Brain microvascular endothelial cell (primary cell): ENCODE data around the gene TMEM176A.
A peak's percentile ranks its signal among the peaks of the same experiment; 100 is the strongest.
"Not testable (repeated sequence)": the region's sequence is repeated elsewhere in the genome, so short reads cannot be mapped to it uniquely, and the experiment has no call there.

Source experiments
- DNase-seq: peaks from one replicate; pipeline ENCODE4 v3.0.0-alpha.2; 2020
- H3K27ac ChIP-seq: fragments of 250-450 bp; sonication (Bioruptor Pico); 2 replicates; pipeline ENCODE4 v1.5.1; 2020; ENCODE audit warnings: mild to moderate bottlenecking, moderate library complexity
- H3K27me3 ChIP-seq: fragments of 250-450 bp; sonication (Bioruptor Pico); replicated peaks from 2 replicates; pipeline ENCODE4 v1.5.1; 2020; ENCODE audit warnings: mild to moderate bottlenecking
- H3K36me3 ChIP-seq: fragments of 250-450 bp; sonication (Bioruptor Pico); replicated peaks from 2 replicates; pipeline ENCODE4 v1.5.1; 2020; ENCODE audit warnings: mild to moderate bottlenecking
- H3K4me3 ChIP-seq: 2 replicates; pipeline ENCODE4 v1.5.1; 2011; ENCODE audit warnings: low read depth, mild to moderate bottlenecking, control low read depth, low read length, moderate library complexity
- CTCF ChIP-seq: IDR thresholded peaks from 2 replicates; pipeline ENCODE4 v1.5.1; 2011; ENCODE audit warnings: low read depth, mild to moderate bottlenecking, moderate library complexity, low read length, control low read depth, inconsistent platforms; ENCODE audit errors: missing control alignments
- in situ Hi-C: cut with HindIII; loops from 2 replicates; pipeline ENCODE4 v1.10.0; 2017; ENCODE audit warnings: low sequenced_read_pairs, low pct_ligation_motif_present

The TMEM176A gene

GRCh38 chr7:150755473-150756099, 45.0 kb upstream of the TMEM176A start:
- H3K36me3 ChIP-seq: no peaks in the 10 kb centered on the region
- H3K4me3 ChIP-seq: no peak overlapping the region
- H3K27me3 ChIP-seq: no peaks in the 10 kb centered on the region
- peak; percentile 10 for DNase-seq
- no peak overlapping the region for H3K27ac ChIP-seq
- in situ Hi-C loops: no loop called here
- TF ChIP-seq CTCF: no peak

- H3K36me3 ChIP-seq: no peaks in the 10 kb centered on the region
- H3K27me3 ChIP-seq: no peaks in the 10 kb centered on the region
- in situ Hi-C loops: no loop called here
- H3K4me3 ChIP-seq: no peak overlapping the region
- DNase-seq: no peak
- no peak for TF ChIP-seq CTCF
- H3K27ac ChIP-seq: no peak overlapping the region
Observed at GRCh38 chr7:150756166-150756565, 44.4 kb upstream of the TMEM176A start.

- Histone ChIP-seq H3K27me3 (no peaks in the 10 kb centered on the region), H3K36me3 (no peaks in the 10 kb centered on the region), H3K27ac (no peak overlapping the region), H3K4me3 (no peak overlapping the region)
- in situ Hi-C loops: no loop called here
- no peak for DNase-seq
- TF ChIP-seq CTCF: no peak
Observed at GRCh38 chr7:150756858-150757257, 43.7 kb upstream of the TMEM176A start.

- Histone ChIP-seq H3K4me3 (no peak overlapping the region), H3K27me3 (no peaks in the 10 kb centered on the region), H3K27ac (no peak overlapping the region), H3K36me3 (no peaks in the 10 kb centered on the region)
- no peak for DNase-seq
- TF ChIP-seq CTCF: no peak
- in situ Hi-C loops: no loop called here
Observed at GRCh38 chr7:150759479-150759878, 41.1 kb upstream of the TMEM176A start.

- Histone ChIP-seq H3K36me3 (no peaks in the 10 kb centered on the region), H3K27ac (no peak overlapping the region), H3K27me3 (no peaks in the 10 kb centered on the region), H3K4me3 (no peak overlapping the region)
- no peak for TF ChIP-seq CTCF
- DNase-seq: no peak
- in situ Hi-C loops: no loop called here
Observed at GRCh38 chr7:150766334-150766709, 34.2 kb upstream of the TMEM176A start.

GRCh38 chr7:150769768-150770167, 30.8 kb upstream of the TMEM176A start:
- H3K27ac ChIP-seq: no peak overlapping the region
- TF ChIP-seq CTCF: no peak
- H3K4me3 ChIP-seq: no peak overlapping the region
- in situ Hi-C loops: no loop called here
- no peaks in the 10 kb centered on the region for H3K27me3 ChIP-seq
- H3K36me3 ChIP-seq: no peaks in the 10 kb centered on the region
- DNase-seq: no peak

GRCh38 chr7:150774131-150774530, 26.4 kb upstream of the TMEM176A start:
- H3K27ac ChIP-seq, H3K4me3 ChIP-seq, DNase-seq, H3K27me3 ChIP-seq, H3K36me3 ChIP-seq, in situ Hi-C loops: not testable (repeated sequence)
